GM21526 (cell line): ENCODE data around the gene IMP3.
"Not testable (repeated sequence)": the region's sequence is repeated elsewhere in the genome, so short reads cannot be mapped to it uniquely, and the experiment has no call there.

Experiments used
- ATAC-seq: cut with Tn5 transposase; IDR thresholded peaks from one replicate; pipeline ENCODE4 v1.9.1; 2021; ENCODE audit warnings: moderate library complexity; ENCODE audit not compliant: unreplicated experiment, low FRiP score

IMP3 gene

DNA sequence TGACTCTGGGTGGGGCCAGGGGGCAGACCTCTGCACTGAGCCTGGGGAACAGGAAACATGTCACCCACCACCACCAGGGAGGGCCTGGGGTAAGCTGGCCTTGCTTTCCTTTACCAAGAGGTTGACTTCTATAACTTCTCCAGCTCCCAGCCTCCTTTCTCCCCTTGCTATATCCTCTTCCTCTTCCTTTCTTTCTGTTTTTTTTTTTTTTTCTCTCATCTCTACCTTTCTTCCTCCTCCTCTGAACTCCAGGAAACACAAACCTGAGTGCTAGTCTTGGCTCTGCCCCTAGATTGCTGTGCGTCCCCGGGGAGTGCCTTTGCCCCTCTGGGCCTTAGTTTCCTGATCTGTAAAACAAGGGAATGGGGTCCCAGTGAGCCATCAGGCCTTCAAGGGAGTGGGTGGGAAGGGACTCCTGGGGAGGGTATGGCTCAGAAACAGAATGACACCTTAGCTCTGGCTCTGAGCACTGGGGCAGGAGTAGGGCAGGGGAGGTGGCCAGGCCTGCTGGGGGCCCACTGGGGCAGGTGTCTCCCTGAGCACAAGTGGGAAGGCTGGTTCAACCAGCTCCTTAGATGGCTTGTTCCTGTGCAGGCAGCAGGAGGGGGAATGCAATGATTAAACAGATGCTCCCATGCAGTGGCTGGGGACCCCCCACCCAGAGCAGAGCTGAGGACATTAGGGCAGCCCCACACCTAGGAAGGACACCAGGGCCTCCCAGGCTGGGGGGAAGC, 12.0 kb upstream of the IMP3 start:
- ATAC-seq: no peak

DNA sequence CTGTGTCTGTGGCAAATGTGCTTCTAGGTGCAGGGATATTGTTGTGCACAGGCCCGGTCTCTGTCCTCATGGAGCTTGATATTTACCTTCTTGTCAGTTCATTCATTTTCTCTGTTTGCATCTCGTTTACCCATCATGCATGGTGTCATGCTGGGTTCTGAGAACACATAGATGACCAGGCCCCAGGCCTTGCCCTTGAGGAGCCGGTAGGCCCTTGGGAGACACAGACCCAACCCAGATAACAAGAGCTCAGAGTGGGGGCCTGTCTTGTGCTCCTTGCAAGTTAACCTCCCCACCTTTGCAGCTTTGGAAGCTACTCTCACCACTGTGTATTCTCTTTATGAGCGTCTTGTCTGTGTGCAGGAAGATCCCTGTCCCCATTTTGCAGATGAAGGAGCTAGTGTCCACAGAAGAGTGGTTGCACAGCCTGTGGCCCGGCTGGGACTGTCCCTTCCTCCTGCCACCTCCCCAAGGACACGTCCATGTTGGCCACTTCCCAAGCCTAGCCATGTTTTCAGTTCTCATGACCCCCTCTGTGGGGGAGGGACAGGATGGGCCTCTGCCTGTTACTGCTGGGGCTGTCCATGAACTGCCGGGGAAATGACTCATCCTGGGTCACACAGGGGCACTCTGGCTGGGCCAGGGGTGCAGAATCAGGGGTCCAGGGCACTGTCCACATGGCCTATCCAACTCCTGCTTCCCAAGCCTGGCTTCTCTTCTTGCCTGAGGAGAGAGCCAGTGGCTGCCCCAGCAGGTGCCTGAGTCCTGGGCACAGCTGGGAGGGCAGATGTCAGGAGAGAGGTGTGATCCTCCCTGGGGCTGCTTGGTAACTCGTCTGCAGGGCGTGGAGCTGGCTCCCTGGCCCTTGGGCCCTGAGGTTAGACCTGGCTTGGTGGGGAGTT, 11.1 kb upstream of the IMP3 start:
- ATAC-seq: no peak

DNA sequence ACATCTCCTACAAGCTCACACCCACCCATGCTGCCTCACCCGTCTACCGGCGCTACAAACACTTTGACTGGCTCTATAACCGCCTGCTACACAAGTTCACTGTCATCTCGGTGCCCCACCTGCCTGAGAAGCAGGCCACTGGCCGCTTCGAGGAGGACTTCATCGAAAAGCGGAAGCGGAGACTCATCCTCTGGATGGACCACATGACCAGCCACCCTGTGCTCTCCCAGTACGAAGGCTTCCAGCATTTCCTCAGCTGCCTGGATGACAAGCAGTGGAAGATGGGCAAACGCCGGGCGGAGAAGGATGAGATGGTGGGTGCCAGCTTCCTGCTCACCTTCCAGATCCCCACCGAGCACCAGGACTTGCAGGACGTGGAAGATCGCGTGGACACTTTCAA, 9.8 kb upstream of the IMP3 start:
- ATAC-seq: no peak

DNA sequence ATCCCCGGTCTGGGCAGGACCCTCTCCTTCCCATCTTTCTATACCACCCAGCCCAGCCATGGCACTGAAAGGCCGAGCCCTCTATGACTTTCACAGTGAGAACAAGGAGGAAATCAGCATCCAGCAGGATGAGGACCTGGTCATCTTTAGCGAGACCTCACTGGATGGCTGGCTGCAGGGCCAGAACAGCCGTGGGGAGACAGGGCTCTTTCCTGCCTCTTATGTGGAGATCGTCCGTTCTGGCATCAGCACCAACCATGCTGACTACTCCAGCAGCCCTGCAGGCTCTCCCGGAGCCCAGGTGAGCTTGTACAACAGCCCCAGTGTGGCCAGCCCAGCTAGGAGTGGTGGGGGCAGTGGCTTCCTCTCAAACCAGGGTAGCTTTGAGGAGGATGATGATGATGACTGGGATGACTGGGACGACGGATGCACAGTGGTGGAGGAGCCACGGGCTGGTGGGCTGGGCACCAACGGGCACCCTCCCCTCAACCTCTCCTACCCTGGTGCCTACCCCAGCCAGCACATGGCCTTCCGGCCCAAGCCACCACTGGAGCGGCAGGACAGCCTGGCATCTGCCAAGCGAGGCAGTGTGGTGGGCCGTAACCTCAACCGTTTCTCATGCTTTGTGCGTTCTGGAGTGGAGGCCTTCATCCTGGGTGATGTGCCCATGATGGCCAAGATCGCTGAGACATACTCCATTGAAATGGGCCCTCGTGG, 9.2 kb upstream of the IMP3 start:
- no peak for ATAC-seq

DNA sequence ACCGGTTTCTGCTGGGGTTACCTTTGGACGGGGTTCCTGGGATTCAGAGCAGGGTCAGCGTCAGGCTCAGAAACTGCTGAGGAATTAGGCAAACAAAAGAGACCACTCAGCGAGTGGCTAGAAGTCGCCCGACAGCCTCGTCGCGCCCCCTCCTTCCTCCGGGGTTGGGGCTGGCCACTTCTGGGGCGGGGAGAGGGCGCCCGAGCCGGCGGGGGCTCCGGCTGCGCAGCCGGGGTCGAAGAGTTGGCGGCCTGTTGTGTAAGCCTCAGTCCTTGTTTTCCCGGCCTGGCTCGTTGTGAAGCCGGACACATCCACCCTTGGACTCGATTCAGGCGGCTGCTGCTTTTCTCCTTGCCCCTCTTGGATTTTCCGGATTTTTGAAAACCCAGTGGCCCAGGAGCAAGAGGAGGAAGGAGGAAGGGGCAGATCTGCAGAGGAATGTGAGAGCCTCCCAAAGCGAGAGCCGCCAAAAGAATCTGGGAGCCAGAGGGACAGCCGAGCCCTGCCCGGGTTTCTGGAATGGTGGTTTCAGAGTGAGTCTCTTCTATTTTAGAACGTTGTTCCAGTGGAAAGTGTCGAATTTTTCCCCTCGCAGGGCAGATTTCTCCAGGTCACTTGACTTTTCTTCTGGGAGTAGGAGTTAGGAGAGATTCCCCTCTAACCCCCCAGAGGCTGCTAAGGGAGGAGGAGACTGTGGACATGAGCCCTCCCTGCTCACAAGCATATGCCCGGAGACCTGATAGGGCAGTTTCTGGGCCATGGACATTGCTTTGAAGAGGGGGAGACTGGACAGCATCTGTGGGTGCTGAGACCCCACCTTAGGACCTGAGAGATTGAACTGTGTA, 8.4 kb upstream of the IMP3 start:
- ATAC-seq: no peak

DNA sequence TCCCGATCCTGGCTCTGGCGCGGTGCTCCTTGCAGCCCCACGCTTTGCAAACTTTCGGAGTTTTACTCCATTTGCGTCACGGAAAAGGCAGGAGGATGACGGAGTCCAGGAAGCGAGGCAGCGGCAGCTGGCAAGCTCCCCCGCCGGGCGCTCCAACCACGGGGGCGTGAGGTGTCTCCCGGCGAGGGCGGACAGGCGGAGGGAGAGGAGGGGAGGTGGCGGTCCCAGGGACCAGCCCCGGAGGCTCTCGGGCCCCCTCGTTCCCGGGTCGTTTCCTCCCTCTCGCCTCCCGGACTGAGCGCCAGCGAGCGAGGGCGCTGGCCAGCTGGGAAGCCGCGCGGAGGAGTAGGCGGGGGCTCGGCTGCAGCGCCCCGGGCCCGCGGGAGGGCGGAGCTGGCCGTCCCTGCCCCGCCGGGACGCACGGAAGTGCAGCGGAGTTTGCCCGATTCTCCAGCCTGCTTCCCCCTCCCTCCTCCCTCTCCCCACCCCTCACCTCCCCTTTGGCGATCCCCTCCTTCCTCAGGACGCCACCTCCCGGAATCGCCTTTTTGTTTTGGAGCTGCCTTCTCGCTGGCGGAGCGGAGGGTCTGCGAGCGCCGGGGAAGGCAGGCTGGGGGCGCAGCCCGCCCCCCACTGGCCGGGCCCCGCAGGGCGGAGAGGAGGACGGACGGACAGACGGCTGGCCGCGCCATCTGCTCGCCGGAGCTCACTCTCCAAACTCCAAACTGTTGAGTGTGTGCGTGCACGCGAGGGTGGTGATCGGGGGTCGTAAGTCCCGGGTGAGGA, 7.5 kb upstream of the IMP3 start, which contains the start of gene SNX33:
Gene SNX33, plus strand, starts transcription at position 543 of the 786 bp plus-strand sequence. CDS start 1,191 bp downstream, outside the sequence.
- no peak for ATAC-seq

DNA sequence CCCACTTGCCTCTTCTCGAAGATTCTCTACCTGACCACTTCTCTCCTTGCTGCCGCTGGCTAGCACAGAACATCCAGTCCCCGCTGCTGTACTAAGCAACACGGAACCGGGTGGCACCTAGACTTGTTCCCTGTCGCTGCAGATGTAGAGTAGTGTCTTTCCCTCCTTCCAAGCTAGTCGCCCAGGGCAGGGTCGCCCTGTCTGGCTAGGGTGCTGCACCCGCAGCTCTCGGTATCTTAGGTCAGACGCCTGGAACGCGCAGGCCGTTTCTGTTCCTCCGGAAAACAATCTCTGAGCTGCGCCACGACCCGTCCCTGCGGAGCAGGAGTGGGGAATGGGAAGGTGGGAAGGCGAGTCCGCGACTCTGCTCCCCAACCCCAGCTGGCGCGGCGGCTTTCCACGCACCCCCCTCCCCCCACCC, 6.9 kb upstream of the IMP3 start:
- no peak for ATAC-seq

DNA sequence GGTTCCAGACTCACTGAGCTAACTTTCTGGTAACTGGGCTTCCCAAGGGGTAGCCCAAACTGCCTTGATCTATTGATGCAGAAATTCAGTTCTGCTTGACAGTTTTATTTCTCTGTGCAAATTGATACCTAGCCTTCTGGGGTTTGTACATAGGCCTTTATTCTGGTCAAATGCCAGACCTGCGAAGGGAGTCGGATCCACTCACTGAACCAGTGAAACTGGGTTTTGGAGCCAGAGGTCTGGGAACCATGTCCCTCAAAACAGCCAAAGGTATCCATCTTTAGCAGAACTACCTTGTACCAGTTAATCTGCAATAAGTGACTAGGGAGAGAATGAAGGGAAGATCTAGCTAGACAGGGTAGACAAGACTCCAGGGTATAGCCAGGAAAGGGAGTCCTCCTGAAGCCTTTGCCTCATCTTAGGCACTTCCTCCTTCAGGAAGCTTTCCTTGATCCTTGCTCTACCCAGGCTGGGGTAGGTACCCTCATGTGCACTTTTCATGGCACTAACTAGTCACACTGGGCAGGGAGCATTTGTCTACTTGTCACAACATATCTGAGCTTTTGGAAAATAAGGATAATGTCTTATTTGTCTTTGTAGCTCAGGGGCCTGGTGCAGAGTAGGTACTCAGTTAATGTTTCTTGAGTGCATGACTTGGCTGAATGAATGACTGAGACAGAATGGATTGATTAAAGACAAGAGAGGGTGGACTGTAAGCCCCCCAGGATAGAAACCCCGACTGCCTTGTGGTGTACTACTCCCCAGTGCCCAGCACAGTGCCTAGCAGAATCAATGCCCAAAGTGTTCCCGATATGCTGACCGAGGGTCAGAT, 6.3 kb upstream of the IMP3 start:
- no peak for ATAC-seq

DNA sequence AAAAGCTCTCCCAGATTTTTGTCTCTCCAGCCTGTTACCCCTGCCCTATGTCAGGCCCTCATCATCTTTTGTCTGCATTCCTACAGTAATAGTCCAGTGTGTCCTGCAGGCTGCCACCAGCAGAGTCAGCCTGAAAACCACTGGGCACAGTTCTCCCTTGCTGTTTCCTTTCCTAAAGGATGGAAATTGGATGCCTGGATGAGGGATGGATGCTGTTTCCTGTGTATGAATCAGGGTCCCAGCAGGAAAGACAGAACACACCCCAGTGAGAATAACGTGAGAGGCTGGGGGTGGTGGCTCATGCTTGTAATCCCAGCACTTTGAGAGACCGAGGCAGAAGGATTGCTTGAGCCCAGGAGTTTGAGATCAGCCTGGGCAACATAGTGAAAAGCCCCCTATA, 4.4 kb upstream of the IMP3 start:
- no peak for ATAC-seq

DNA sequence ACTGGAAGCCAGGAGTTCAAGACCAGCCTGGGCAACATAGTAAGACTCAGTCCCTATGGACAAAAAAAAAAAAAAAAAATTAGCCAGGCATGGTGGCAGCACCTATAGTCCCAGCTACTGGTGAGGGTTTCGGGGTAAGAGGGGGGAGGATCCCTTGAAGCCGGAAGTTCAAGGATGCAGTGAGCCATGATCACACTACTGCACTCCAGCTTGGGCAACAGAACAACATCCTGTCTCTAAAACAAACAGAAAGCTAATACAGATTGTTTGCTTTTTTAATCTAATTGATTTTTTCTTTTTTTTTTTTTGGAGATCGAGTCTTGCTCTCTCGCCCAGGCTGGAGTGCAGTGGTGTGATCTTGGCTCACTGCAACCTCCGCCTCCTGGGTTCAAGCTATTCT, 1.6 kb upstream of the IMP3 start:
- ATAC-seq: no peak

DNA sequence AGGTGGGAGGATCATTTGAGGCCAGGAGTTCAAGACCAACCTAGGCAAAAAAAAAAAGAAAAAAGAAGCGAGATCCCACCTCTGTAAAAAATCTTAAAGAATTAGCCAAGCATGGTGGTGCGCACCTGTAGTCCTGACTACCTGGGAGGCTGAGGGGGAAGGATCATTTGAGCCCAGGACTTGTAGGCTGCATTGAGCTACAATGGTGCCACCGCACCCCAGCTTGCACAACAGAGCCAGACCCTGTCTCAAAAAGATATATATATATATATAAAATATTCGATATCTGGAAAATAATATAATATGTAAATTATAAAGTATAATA, 1.1 kb upstream of the IMP3 start:
- no peak for ATAC-seq

DNA sequence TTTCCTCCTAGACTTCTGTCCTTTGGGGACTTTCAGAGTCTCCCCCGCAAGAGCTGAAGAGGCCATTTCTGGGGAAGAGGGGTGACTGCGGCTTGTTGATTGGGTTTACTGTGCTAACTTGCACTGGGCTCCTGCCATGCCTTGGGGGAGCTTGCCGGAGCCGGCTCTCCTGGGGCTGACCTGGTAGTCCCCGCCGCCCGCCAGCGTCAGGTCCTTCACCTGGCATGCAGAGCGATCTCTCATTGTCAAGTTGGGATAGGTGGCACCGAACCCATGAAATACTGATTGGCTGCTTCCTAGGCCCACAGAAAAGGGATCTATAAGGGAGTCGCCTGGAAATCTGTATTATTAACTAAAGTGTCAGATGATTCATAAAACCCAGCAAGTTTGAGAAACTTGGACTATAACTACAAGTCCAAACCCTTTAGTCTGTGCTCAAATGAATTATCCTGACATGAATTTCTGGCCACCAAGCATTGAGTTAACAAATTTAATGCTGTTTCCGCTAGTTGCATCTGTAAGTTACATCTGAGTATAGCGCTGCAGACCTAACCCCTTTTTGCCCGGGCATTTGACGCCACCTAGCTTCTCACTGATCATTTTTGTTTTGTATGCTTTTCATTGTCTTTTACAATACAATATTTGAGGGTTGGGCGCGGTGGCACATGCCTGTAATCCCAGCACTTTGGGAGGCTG, 607 bp upstream of the IMP3 start:
- peak; percentile 31 for ATAC-seq

DNA sequence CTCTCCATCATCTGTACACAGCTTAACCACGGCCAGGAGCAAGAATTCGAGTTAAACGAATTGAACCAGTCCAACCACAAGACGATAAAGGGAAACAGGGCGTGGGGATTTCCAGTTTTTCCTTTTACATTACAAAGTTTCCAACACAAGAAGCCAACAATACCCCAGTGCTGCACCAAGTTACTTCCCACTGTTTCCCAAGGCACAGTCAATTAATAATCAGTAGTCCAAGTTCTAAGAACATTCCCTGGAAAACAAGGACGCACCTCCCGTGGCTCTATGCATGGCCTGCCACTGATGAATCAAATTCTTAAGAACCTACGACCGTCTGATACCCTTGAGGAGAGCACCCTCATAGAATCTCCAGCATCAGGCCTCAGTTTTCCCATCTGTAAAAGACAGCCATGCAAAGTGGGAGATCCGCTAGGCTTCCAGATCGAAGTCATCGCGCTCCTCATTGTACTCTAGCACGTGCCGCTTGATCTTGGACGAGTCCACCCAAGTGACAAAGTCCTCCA, 774 bp downstream of the IMP3 start:
- ATAC-seq: no peak

DNA sequence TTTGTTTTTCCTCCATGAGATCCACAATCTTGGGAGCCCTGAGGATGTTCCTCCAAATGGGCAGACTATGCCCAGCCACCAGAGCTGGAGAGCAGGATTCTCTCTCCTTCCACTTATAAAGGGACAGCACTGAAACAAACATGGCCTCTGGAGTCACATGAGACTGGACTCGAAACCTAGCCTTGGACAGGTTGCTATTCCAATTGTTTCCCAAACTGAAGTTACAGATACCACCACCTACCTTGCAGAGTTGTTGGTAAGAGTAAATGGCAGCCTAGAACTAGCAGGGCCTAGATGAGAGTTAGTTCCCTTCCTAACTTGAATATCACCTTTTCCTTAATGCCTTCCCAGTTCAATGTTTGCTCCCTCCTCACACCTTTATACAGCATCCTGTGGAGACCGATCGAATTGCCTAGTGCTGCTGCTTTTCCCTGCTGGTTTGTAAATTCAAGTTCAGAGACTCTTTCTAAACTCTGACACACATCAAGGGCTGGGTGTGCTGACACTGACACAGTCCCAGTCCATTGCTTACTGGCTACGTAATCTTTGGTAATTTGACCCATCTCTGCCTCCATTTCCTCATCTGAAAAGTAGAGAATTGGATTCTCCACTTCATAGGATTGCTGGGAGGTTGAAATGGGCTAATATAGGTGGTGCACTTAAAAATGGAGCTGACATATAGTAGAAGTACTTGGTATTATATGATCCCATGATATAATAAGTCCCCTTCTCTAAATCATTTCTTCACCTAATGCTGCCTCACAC, 2.6 kb downstream of the IMP3 start:
- no peak for ATAC-seq

DNA sequence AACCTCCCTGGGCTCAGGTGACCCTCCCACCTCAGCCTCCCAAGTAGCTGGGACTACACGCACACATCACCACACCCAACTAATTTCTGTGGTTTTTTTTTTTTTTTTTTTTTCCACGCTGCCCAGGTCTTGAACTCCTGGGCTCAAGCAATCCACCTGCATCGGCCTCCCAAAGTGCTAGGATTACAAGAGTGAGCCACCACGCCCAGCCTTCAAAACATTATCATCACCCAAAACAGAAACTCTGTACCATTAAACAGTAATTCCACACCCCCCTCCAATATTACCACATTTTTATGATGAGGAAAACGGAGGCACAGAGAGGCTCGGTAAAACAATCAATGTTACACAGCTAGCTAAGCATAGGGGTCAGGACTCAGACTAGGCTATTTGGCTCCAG, 4.0 kb downstream of the IMP3 start:
- no peak for ATAC-seq

DNA sequence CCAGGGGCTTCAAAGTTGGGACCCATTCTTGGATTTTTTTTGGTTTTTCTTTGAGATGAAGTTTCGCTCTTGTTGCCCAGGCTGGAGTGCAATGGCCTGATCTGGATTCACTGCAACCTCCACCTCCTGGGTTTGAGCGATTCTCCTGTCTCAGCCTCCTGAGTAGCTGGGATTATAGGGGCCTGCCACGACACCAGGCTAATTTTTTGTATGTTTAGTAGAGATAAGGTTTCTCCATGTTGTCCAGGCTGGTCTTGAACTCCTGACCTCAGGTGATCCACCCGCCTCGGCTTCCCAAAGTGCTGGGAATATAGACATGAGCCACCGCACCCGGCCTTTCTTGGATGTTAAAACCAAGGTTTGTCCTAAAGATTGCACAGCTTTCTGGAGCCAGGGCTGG, 6.1 kb downstream of the IMP3 start:
- not testable (repeated sequence) for ATAC-seq

DNA sequence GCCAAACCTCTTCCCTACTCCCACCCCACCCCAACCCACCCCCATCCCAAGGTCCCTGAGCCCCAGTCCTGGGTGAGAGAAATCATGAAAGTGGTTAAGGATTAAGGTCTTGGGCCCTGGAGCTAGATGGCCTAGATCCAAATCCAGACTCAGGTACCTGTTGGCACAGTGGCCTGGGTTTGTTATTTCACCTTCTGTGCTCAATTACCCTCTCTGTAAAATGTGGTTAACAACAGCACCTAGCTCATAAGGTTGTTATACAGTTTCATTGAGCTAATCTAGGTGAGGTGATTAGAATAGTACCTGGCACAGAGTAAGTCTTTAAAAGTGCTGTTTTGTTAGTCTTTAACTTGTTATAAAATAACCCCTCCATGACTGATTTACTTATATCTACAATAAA, 8.1 kb downstream of the IMP3 start:
- ATAC-seq: no peak
